Measurements from ENCODE around the gene CALY. TPM values are rescaled to one million over a fixed set of nuclear protein-coding genes. Genes with fewer than 3 reads are reported as not detected.

Gene CALY
- total and polyA plus RNA-seq, 12 donors: 0.55 to 30.7 (median 12.4) TPM; not detected in 4

DNA sequence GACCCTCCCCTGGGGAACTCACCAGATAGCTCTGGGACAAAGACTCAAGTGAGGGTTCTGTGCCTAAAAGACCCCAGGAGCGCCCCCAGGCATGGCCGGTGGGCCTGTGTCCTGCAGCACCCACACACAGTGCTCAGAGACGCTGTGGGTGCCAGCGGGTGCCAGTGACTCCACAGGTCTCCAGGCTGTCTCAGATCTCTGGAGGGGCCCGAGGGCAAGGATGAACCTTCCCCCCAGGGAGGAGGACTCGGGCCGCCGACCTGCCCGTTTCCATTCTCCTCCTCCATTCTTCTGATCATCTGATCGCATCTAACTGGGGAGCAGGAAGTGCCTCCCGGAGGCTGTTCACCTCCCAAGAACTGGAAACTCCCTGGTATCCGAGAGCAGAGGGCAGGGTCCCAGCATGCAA, 61.0 kb downstream of the CALY start:
- Histone ChIP-seq H3K27me3 (no peaks in the 10 kb centered on the region), H3K9me3 (replicated peaks in 1 of 3) (no peaks in the 10 kb centered on the region), H3K36me3 (replicated peaks in 1 of 2) (peaks cover 0 to 12% of the 10 kb centered on the region in 2 donors), H3K4me1 (replicated peaks in 1 of 2) (peaks cover 0 to 26% of the 10 kb centered on the region in 2 donors), H3K4me3 (no peak overlapping the region), H3K27ac (no peak overlapping the region)
- intact Hi-C loops (cut with DNase I): no loop called here
- TF ChIP-seq CTCF (IDR thresholded peaks at IDR 0.05): no peak
- no peak for DNase-seq
- 38 to 60% (median 43%) methylated on average over 2 to 12 of the region's 12 CpGs for WGBS, 4 donors

- WGBS, 4 donors: 44 to 57% (median 53%) methylated on average over 13 to 26 of the region's 26 CpGs
- no peaks in the 10 kb centered on the region for H3K9me3 ChIP-seq (replicated peaks in 1 of 3)
- H3K27ac ChIP-seq: no peak overlapping the region
- no peak for DNase-seq
- H3K4me1 ChIP-seq (replicated peaks in 1 of 2): peaks cover 0 to 26% of the 10 kb centered on the region in 2 donors
- H3K27me3 ChIP-seq: no peaks in the 10 kb centered on the region
- H3K4me3 ChIP-seq: no peak overlapping the region
- peaks cover 0 to 11% of the 10 kb centered on the region in 2 donors for H3K36me3 ChIP-seq (replicated peaks in 1 of 2)
- intact Hi-C loops (cut with DNase I): no loop called here
- TF ChIP-seq POLR2A (IDR thresholded peaks at IDR 0.05) (no peak), CTCF (IDR thresholded peaks at IDR 0.05) (no peak)
Measured at GRCh38 chr10:133274751-133275683, 61.7 kb downstream of the CALY start.

Small RNA genes lying within 50 kb of the gene (microRNA-seq; reads per million reads assigned to microRNA genes)
- 0.76 to 2.2 (median 1.4) reads per million in 3 donors for gene MIR3944

Small RNA genes lying within 50 kb of the gene (small RNA-seq; reads per million reads assigned to genes)
- 0 reads per million in 2 donors for gene AL360181.4
- 0 reads per million in 2 donors for gene BANF1P2
- 0 reads per million in 2 donors for gene MIR3944

Other genes with a start within 250 kb of the CALY start
- gene ADGRA1, start 249.0 kb downstream of the CALY start, total RNA-seq: 1 to 10 TPM in 3 of 9 donors, under 1 TPM in 4, not detected in 2; 0.06 to 6.8 (median 0.33) TPM
- gene ADGRA1, start 249.0 kb downstream of the CALY start, polyA plus RNA-seq: 1 to 10 TPM; 2.2 to 8.2 (median 4.5) TPM
- gene KNDC1, start 176.7 kb downstream of the CALY start, total RNA-seq: 10 to 100 TPM in 8 of 9 donors, 1 to 10 TPM in 1; 9.7 to 93.4 (median 40.7) TPM
- 10 to 100 TPM in 2 of 3 donors, 1 to 10 TPM in 1; 1.0 to 53.2 (median 19.2) TPM for gene KNDC1, start 176.7 kb downstream of the CALY start, polyA plus RNA-seq
- under 1 TPM in 1 of 9 donors, not detected in 8; 0.19 TPM for gene UTF1, start 106.7 kb downstream of the CALY start, total RNA-seq
- gene UTF1, start 106.7 kb downstream of the CALY start, polyA plus RNA-seq: under 1 TPM in 1 of 3 donors, not detected in 2; 0.24 TPM
- 1 to 10 TPM in 6 of 9 donors, under 1 TPM in 3; 0.06 to 3.0 (median 1.3) TPM for gene VENTX, start 99.0 kb downstream of the CALY start, total RNA-seq
- 1 to 10 TPM in 2 of 3 donors, under 1 TPM in 1; 0.26 to 4.4 (median 1.7) TPM for gene VENTX, start 99.0 kb downstream of the CALY start, polyA plus RNA-seq
- gene ADAM8, start 60.0 kb downstream of the CALY start, total RNA-seq: 1 to 10 TPM in 8 of 9 donors, under 1 TPM in 1; 0.61 to 5.3 (median 3.4) TPM
- 1 to 10 TPM in 2 of 3 donors, under 1 TPM in 1; 0.66 to 7.7 (median 5.2) TPM for gene ADAM8, start 60.0 kb downstream of the CALY start, polyA plus RNA-seq
- gene TUBGCP2, start 28.0 kb downstream of the CALY start, total RNA-seq: 10 to 100 TPM; 30.9 to 77.8 (median 61.1) TPM
- 100 to 1,000 TPM in 2 of 3 donors, 10 to 100 TPM in 1; 54.1 to 234 (median 145) TPM for gene TUBGCP2, start 28.0 kb downstream of the CALY start, polyA plus RNA-seq
- gene ZNF511, start 28.0 kb downstream of the CALY start, total RNA-seq: 10 to 100 TPM; 19.6 to 45.4 (median 38.3) TPM
- gene ZNF511, start 28.0 kb downstream of the CALY start, polyA plus RNA-seq: 100 to 1,000 TPM in 2 of 3 donors, 10 to 100 TPM in 1; 20.0 to 146 (median 102) TPM
- under 1 TPM in 1 of 9 donors, not detected in 8; 0.46 TPM for gene PRAP1, start 10.5 kb upstream of the CALY start, total RNA-seq
- gene PRAP1, start 10.5 kb upstream of the CALY start, polyA plus RNA-seq: under 1 TPM in 2 of 3 donors, not detected in 1; 0.44 to 0.88 TPM
- 10 to 100 TPM in 7 of 9 donors, 1 to 10 TPM in 2; 6.2 to 47.9 (median 14.0) TPM for gene FUOM, start 21.1 kb upstream of the CALY start, total RNA-seq
- gene FUOM, start 21.1 kb upstream of the CALY start, polyA plus RNA-seq: 10 to 100 TPM in 2 of 3 donors, 1 to 10 TPM in 1; 4.8 to 35.7 (median 22.6) TPM
- 100 to 1,000 TPM; 133 to 280 (median 146) TPM for gene ECHS1, start 36.5 kb upstream of the CALY start, total RNA-seq
- gene ECHS1, start 36.5 kb upstream of the CALY start, polyA plus RNA-seq: 100 to 1,000 TPM in 2 of 3 donors, 10 to 100 TPM in 1; 74.4 to 126 (median 126) TPM
- gene PAOX, start 42.4 kb upstream of the CALY start, total RNA-seq: 10 to 100 TPM in 3 of 9 donors, 1 to 10 TPM in 6; 2.3 to 34.4 (median 7.1) TPM
- 10 to 100 TPM in 1 of 3 donors, 1 to 10 TPM in 2; 1.0 to 10.6 (median 5.5) TPM for gene PAOX, start 42.4 kb upstream of the CALY start, polyA plus RNA-seq
- 10 to 100 TPM; 24.0 to 68.6 (median 45.7) TPM for gene MTG1, start 57.3 kb upstream of the CALY start, total RNA-seq
- 100 to 1,000 TPM in 1 of 3 donors, 10 to 100 TPM in 2; 44.1 to 118 (median 88.1) TPM for gene MTG1, start 57.3 kb upstream of the CALY start, polyA plus RNA-seq
- gene SPRN, start 87.7 kb upstream of the CALY start, total RNA-seq: 1 to 10 TPM in 1 of 9 donors, under 1 TPM in 5, not detected in 3; 0.10 to 1.2 (median 0.44) TPM
- 1 to 10 TPM in 1 of 3 donors, under 1 TPM in 2; 0.54 to 1.8 (median 0.60) TPM for gene SPRN, start 87.7 kb upstream of the CALY start, polyA plus RNA-seq
- gene SCART1, start 117.0 kb upstream of the CALY start, total RNA-seq: 1 to 10 TPM in 6 of 9 donors, under 1 TPM in 3; 0.42 to 5.5 (median 2.2) TPM
- gene SCART1, start 117.0 kb upstream of the CALY start, polyA plus RNA-seq: 1 to 10 TPM in 2 of 3 donors, under 1 TPM in 1; 0.42 to 2.7 (median 1.4) TPM
- gene CYP2E1, start 190.5 kb upstream of the CALY start, total RNA-seq: 1 to 10 TPM in 5 of 9 donors, under 1 TPM in 3, not detected in 1; 0.17 to 4.2 (median 1.1) TPM
- 1 to 10 TPM; 3.6 to 8.1 (median 4.0) TPM for gene CYP2E1, start 190.5 kb upstream of the CALY start, polyA plus RNA-seq
- 1 to 10 TPM in 5 of 9 donors, under 1 TPM in 1, not detected in 3; 0.52 to 6.2 (median 1.3) TPM for gene SYCE1, start 228.7 kb upstream of the CALY start, total RNA-seq
- 1 to 10 TPM in 2 of 3 donors, under 1 TPM in 1; 0.92 to 9.2 (median 3.5) TPM for gene SYCE1, start 228.7 kb upstream of the CALY start, polyA plus RNA-seq